Measurements from ENCODE around the gene CAPN1. TPM values are rescaled to one million over a fixed set of nuclear protein-coding genes. Genes with fewer than 3 reads are reported as not detected.

Gene CAPN1
- total RNA-seq, 4 donors from 2014 or later, result 100 to 196 (median 156) TPM

GRCh38 chr11:65159012-65159411, 22.7 kb upstream of the CAPN1 start:
- no peak for ATAC-seq
- Histone ChIP-seq H3K4me3 (no peak overlapping the region), H3K27me3 (no peaks in the 10 kb centered on the region), H3K36me3 (no peaks in the 10 kb centered on the region), H3K4me1 (no peaks in the 10 kb centered on the region), H3K9me3 (no peaks in the 10 kb centered on the region), H3K27ac (no peak overlapping the region)
- TF ChIP-seq POLR2A (IDR thresholded peaks at IDR 0.05) (no peak), CTCF (IDR thresholded peaks at IDR 0.05) (no peak), POLR2AphosphoS5 (IDR thresholded peaks at IDR 0.05) (no peak), EP300 (IDR thresholded peaks at IDR 0.05) (no peak)
- 61 to 65% methylated on average over 4 to 5 of the region's 5 CpGs for WGBS, 2 donors (ENCODE audit: low coverage in 1 of 2)

GRCh38 chr11:65160643-65161042, 21.1 kb upstream of the CAPN1 start:
- H3K4me3 ChIP-seq, result no peak overlapping the region
- H3K4me1 ChIP-seq, result no peaks in the 10 kb centered on the region
- ATAC-seq, result no peak
- no peaks in the 10 kb centered on the region for H3K36me3 ChIP-seq
- no peaks in the 10 kb centered on the region for H3K9me3 ChIP-seq
- no peaks in the 10 kb centered on the region for H3K27me3 ChIP-seq
- no peak for TF ChIP-seq EP300 (IDR thresholded peaks at IDR 0.05)
- TF ChIP-seq CTCF (IDR thresholded peaks at IDR 0.05), result no peak
- TF ChIP-seq POLR2A (IDR thresholded peaks at IDR 0.05), result no peak
- no peak for TF ChIP-seq POLR2AphosphoS5 (IDR thresholded peaks at IDR 0.05)
- 73 to 77% methylated on average over 2 to 3 of the region's 3 CpGs for WGBS, 2 donors (ENCODE audit: low coverage in 1 of 2)
- no peak overlapping the region for H3K27ac ChIP-seq

- no peak overlapping the region for H3K4me3 ChIP-seq
- no peak for ATAC-seq
These were observed 18.0 kb upstream of the CAPN1 start for GRCh38 chr11:65163684-65164083.

GRCh38 chr11:65165410-65166317, 16.1 kb upstream of the CAPN1 start:
- no peaks in the 10 kb centered on the region for H3K9me3 ChIP-seq
- H3K4me1 ChIP-seq, result no peaks in the 10 kb centered on the region
- WGBS, 2 donors (ENCODE audit: low coverage in 1 of 2), result 33 to 38% methylated on average over 24 to 31 of the region's 31 CpGs
- ATAC-seq, result no peak
- no peak overlapping the region for H3K27ac ChIP-seq
- TF ChIP-seq EP300 (IDR thresholded peaks at IDR 0.05) (no peak), POLR2AphosphoS5 (IDR thresholded peaks at IDR 0.05) (no peak), CTCF (IDR thresholded peaks at IDR 0.05) (no peak), POLR2A (IDR thresholded peaks at IDR 0.05) (no peak)
- no peaks in the 10 kb centered on the region for H3K36me3 ChIP-seq
- H3K27me3 ChIP-seq, result peaks cover 12% of the 10 kb centered on the region
- peak overlapping the region in 1 of 2 donors; percentile 28 for H3K4me3 ChIP-seq

More at GRCh38 chr11:65163684-65164083, 18.0 kb upstream of the CAPN1 start:
- H3K36me3 ChIP-seq, result no peaks in the 10 kb centered on the region
- H3K27ac ChIP-seq, result no peak overlapping the region
- WGBS, 2 donors (ENCODE audit: low coverage in 1 of 2), result 80 to 95% methylated on average over 1 to 2 of the region's 2 CpGs
- no peak for TF ChIP-seq POLR2A (IDR thresholded peaks at IDR 0.05)
- no peak for TF ChIP-seq EP300 (IDR thresholded peaks at IDR 0.05)
- TF ChIP-seq POLR2AphosphoS5 (IDR thresholded peaks at IDR 0.05), result no peak
- TF ChIP-seq CTCF (IDR thresholded peaks at IDR 0.05), result no peak
- H3K27me3 ChIP-seq, result peaks cover 12% of the 10 kb centered on the region
- no peaks in the 10 kb centered on the region for H3K9me3 ChIP-seq
- no peaks in the 10 kb centered on the region for H3K4me1 ChIP-seq

GRCh38 chr11:65166893-65167292, 14.8 kb upstream of the CAPN1 start:
- ATAC-seq, result no peak
- Histone ChIP-seq H3K9me3 (no peaks in the 10 kb centered on the region), H3K36me3 (no peaks in the 10 kb centered on the region), H3K27me3 (peaks cover 12% of the 10 kb centered on the region), H3K4me3 (no peak overlapping the region), H3K27ac (no peak overlapping the region), H3K4me1 (no peaks in the 10 kb centered on the region)
- WGBS, 2 donors (ENCODE audit: low coverage in 1 of 2), result 84 to 90% methylated on average over 3 of the region's 3 CpGs
- no peak for TF ChIP-seq POLR2A (IDR thresholded peaks at IDR 0.05)
- TF ChIP-seq POLR2AphosphoS5 (IDR thresholded peaks at IDR 0.05), result no peak
- no peak for TF ChIP-seq CTCF (IDR thresholded peaks at IDR 0.05)
- no peak for TF ChIP-seq EP300 (IDR thresholded peaks at IDR 0.05)
